ENCODE measurements around the gene CDH3.

GRCh38 chr16:68715471-68715870 is 70.4 kb downstream of the CDH3 start:
- TF ChIP-seq CTCF (IDR thresholded peaks at IDR 0.05; ENCODE audit: poor library complexity) (no peak), EZH2 (IDR thresholded peaks at IDR 0.05; ENCODE audit: borderline replicate concordance) (no peak), EZH2phosphoT487 (IDR thresholded peaks at IDR 0.05; ENCODE audit: low read depth, severe bottlenecking, unreplicated experiment) (no peak)

Measured in hepatocyte (in vitro differentiated cells).